Activated CD8-positive, alpha-beta memory T cell treated with anti-CD3 and anti-CD28 coated beads, Interleukin-2, amount 50 U/mL, for 4 hours (primary cell): ENCODE data around the gene ACOT2.
"Not testable (repeated sequence)": the region's sequence is repeated elsewhere in the genome, so short reads cannot be mapped to it uniquely, and the experiment has no call there.

Experiments used
- DNase-seq: peaks from one replicate; pipeline ENCODE4 v3.0.0-alpha.2; 2020

ACOT2 gene, protein sequence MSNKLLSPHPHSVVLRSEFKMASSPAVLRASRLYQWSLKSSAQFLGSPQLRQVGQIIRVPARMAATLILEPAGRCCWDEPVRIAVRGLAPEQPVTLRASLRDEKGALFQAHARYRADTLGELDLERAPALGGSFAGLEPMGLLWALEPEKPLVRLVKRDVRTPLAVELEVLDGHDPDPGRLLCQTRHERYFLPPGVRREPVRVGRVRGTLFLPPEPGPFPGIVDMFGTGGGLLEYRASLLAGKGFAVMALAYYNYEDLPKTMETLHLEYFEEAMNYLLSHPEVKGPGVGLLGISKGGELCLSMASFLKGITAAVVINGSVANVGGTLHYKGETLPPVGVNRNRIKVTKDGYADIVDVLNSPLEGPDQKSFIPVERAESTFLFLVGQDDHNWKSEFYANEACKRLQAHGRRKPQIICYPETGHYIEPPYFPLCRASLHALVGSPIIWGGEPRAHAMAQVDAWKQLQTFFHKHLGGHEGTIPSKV

DNA sequence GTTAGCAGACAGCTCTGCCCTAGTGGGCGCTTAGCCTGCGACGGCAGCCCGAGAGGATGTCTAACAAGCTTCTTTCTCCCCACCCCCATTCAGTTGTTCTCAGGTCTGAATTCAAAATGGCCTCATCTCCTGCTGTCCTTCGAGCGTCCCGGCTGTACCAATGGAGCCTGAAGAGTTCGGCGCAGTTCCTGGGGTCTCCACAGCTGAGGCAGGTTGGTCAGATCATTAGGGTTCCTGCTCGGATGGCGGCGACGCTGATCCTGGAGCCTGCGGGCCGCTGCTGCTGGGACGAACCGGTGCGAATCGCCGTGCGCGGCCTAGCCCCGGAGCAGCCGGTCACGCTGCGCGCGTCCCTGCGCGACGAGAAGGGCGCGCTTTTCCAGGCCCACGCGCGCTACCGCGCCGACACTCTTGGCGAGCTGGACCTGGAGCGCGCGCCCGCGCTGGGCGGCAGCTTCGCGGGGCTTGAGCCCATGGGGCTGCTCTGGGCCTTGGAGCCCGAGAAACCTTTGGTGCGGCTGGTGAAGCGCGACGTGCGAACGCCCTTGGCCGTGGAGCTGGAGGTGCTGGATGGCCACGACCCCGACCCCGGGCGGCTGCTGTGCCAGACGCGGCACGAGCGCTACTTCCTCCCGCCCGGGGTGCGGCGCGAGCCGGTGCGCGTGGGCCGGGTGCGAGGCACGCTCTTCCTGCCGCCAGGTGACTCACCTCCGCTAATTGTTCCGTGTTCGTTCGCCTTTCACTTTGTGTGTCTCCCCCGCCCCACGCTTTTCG, at the start of gene ACOT2:
Gene ACOT2 (plus strand): TSS at position 29 of the 774 bp plus-strand sequence. CDS start 28 bp downstream, at position 57.
- peak; percentile 87 for DNase-seq

DNA sequence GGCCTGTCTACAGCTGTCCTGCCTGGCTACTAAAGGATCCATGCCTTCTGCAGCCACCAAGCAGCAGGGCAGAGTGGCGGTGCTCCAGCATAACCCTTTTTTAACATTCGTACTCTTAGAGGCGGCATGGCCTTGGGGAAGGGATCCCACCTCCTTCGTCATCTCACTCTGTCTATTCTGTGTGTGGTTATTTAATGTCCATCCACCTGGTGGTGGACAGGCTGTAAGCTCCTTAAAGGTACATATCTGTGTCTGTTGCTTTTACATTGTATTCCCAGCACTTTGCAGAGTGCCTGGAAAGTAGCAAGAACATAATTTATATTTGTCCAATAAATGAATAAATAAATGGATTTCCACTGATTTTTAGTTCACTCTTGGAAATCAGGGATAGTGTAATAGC, 47.8 kb upstream of the ACOT2 start:
- DNase-seq, result no peak

DNA sequence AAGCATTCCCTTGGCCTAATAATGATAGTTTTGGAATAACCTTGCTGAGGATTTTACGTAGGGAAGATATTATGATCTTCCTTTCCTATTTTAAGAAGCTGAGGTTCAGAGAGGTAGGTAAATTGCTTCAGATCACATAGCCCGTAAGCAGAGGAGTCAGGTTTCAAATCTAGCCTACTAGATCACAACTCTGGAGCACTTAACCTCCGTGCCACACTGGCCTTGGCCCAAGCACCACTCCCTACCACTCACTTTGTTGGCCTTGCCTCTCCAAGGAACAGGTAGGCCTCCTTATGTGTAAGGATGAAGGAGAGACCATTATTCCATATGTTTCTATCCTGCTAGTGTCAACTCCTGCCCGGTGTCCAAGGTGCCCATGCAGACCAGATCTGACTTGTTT, 44.5 kb upstream of the ACOT2 start:
- DNase-seq, result no peak

DNA sequence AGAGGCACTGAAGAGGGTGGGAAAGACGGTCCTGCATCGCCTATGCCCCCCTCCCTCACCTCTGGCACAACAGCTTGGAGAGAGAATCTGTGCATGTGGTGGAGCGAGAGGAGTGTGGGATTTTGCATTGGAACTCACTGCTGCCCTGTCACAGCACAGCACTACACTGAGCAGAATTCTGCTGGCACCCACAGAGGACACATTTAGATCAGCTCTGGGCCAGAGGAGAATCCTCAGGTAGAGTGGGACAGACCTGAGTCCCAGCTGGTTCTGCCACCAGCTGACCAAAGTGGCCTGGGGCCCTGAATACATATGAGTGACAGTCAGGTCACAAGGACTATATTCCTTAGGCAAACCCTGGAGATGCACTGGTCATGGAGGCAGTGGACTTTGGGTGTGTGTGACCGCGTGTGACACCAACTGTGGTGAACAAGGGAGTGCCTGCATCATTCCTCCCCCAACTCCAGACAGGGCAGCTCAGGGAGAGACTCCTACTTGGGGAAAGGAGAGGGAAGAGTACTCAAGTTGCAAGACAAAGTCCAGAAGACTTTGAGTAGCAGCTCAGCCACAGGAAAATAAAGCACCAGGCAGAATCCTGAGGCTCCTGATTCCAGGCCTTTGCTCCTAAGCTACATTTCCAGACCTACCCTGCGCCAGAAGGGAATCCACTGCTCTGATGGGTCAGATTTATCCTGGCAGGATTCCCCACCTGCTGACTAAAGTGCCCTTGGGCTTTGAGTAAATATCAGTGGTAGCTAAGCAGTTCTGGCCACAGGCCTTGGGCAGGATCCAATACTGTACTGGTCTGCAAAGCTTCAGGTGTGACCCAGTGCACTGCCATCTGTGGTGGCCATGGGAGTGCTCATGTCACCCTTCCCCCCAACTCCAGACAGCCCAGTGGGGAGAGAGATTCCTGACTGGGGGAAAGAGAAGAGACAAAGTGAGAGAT, 42.7 kb upstream of the ACOT2 start:
- DNase-seq, result no peak

DNA sequence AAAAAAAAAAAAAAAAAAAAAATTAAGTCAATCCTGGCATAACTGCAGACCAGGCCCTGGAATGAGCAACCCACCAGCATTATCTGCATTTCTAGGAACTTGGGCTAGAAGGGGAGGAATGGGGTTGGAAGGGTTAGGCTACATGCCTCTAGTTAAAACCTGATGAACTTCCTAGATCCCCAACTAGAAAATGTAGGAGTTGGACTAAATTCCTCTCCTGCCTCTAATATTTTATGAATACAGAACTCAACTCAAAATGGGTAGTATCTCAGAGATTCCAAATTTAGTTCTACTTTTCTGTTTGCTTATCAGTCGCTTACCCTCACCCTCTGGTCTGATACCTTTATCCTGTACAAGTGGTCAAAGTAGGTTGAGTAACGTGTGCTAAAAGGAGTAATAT, 39.7 kb upstream of the ACOT2 start:
- DNase-seq, result not testable (repeated sequence)

DNA sequence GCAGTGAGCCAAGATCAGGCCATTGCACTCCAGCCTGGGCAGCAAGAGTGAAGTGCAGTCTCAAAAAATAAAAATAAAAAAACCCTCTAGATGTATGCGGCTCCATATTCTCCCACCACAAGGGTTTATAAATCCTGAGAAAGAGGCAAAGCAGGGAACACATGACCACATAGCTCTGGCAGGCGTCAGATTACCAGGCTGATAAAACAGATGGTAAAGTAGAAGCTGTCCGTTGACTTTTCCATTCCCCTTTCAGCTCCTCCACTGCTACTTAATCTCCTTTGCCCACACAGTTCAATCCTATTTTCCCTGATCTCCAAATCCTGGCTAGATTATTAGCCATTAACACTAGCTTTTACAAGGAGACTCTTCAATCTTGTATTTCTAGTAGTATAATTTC, 37.0 kb upstream of the ACOT2 start:
- not testable (repeated sequence) for DNase-seq

DNA sequence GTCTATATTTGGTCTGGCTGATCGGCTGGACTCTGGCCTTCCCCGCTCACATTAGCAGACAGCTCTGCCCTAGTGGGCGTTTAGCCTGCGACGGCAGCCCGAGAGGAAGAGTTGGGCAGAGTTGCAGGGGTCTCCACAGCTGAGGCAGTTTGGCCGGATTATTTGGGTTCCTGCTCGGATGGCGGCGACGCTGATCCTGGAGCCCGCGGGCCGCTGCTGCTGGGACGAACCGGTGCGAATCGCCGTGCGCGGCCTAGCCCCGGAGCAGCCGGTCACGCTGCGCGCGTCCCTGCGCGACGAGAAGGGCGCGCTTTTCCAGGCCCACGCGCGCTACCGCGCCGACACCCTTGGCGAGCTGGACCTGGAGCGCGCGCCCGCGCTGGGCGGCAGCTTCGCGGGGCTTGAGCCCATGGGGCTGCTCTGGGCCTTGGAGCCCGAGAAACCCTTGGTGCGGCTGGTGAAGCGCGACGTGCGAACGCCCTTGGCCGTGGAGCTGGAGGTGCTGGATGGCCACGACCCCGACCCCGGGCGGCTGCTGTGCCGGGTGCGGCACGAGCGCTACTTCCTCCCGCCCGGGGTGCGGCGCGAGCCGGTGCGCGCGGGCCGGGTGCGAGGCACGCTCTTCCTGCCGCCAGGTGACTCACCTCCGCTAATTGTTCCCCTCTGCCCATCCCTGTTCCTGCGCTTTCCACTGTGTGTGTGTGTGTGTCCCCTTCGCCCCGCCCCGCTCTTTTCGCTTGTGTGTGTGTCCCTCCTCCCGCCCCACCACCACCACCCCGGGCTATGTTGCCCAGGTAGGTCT, 31.6 kb upstream of the ACOT2 start:
- DNase-seq, result peak; percentile 24

DNA sequence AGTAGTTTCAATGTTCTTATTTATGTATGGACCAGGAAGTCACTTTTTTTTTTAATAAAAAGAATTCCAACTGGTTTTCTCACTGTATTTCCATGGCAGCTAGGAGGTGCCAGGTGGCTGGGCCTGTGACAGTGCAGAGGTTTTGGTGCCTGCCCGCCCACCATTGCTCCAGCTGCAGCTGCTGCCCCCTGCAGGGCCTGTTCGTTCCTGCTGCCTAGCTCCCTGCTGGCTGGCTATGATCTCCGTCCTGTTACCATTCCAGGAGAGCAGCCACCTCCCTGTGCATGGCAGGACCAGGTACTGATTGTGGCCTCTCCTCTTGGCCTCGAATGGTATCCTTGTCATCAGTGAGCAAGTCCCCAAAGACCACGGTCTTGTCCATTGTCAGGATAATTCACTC, 30.0 kb upstream of the ACOT2 start:
- DNase-seq, result peak; percentile 63

DNA sequence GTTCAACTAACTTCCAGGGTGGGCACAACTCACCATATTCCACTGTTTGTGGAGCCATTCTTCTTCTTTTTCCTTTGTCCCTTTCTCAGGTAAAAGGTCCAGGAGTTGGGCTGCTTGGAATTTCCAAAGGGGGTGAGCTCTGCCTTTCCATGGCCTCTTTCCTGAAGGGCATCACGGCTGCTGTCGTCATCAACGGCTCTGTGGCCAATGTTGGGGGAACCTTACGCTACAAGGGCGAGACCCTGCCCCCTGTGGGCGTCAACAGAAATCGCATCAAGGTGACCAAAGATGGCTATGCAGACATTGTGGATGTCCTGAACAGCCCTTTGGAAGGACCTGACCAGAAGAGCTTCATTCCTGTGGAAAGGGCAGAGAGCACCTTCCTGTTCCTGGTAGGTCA, 26.1 kb upstream of the ACOT2 start:
- not testable (repeated sequence) for DNase-seq

DNA sequence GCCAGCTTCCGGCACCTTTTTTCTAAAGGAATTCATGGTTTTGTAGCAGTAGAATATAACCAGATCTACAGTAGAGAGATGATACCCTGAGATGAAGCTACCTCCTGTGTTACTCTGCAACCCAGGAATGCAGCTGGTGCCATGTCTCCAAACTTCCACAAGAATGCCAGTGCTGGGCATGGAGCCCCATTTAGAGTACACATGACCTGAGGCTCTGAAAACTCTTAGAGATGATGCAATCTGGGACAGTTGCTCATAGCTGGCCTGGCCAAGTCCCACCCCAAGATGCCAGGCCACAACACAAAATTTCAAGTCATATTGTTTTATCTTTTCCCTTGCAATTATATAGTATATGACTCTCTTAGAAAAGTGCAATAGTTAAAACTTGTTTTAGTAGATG, 23.7 kb upstream of the ACOT2 start:
- DNase-seq, result not testable (repeated sequence)

DNA sequence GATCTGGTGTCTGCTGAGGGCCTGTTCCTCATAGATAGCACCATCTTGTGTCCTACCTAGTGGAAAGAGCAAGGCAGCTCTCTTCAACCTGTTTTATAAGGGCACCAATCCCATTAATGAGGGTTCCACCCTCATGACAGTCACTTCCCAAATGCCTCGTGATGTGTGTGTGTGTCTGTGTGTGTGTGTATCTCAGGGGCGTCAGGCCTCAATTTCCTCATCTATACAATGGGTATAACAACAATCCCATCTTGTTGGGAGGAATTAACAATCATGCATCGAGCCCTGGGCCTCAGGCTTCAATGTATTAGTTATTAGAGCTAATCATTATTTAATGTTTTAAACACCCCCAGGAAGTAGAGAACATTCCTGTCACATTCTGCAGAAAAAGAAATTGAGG, 19.9 kb upstream of the ACOT2 start:
- DNase-seq, result not testable (repeated sequence)

DNA sequence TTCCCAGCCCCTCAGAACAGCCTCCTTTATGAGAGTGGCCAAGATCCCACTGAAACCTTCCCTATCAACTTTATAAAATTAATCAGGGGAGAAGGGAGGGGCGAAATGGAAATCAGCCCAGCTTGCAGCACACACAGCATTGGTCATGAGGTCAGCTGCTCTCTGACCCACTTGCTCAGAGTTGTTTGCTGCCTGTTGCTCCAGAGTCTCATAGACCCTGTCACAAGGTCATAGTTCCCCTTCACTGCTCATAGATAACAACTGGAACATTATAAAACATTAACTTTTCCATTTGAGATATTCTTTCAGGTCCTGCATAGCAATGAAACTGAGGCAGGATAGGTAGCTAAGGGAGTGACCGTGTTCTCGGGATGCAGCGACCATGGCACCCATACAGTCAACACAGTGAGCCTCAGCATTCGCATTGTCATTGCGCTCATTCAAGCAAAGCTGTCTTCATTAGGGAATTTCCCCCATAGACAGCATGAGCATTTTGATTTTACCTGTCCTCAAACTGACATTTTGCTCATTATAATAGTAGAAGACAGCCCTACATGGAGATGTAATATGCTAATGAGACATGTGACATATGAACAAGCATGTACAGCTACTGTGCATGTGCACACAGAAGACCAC, 19.0 kb upstream of the ACOT2 start:
- DNase-seq, result not testable (repeated sequence)

DNA sequence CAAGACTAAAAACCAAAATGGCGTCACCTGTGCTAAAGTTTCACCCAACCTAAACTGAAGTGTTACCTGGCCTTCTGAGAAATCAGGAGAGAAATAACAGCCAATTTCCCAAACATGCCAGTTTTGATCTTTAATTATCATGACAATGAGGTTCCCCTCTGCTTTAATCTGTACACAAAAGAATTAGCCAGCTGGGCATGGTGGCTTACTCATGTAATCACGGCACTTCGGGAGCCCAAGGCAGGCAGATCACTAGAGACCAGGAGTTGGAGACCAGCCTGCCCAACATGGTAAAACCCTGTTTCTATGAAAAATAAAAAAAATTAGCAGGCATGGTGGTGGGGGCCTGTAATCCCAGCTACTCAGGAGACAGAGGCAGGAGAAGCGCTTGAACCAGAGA, 15.2 kb upstream of the ACOT2 start:
- no peak for DNase-seq

DNA sequence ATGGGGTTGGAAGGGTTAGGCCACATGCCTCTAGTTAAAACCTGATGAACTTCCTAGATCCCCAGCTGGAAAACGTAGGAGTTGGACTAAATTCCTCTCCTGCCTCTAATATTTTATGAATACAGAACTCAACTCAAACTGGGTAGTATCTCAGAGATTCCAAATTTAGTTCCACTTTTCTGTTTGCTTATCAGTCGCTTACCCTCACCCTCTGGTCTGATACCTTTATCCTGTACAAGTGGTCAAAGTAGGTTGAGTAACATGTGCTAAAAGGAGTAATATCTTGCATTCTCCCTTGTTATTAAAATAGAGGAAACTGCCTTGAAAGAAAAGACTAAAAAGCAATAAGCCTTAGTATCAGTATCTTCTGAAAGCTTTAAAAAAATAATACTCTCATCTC, 11.8 kb upstream of the ACOT2 start:
- DNase-seq, result not testable (repeated sequence)

DNA sequence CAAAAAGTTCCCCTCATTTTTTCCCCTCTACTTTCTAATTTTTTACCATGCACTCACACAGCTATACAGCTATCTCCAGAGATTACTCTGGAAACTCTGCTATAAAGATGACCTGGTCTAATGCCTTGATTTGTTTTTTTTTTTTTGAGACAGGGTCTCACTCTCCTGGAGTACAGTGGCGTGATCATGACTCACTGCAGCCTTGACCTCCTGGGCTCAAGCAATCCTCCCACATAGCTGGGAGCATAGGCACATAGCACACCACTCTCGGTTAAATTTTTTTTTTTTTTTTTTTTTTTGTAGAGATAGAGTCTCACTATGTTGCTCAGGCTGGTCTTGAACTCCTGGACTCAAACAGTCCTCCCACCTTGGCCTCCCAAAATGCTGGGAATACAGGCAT, 10.8 kb upstream of the ACOT2 start:
- not testable (repeated sequence) for DNase-seq

DNA sequence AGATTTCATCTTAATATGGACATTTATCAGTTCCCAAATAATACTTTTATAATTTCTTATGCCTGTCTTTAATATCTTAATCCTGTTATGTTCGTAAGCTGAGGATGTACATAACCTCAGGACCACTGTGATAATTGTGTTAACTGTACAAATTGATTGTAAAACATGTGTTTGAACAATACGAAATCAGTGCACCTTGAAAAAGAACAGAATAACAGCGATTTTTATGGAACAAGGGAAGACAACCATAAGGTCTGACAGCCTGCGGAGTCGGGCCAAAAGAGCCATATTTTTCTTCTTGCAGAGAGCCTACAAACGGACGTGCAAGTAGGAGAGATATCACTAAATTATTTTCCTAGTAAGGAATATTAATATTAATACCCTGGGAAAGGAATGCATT, 6.8 kb upstream of the ACOT2 start:
- not testable (repeated sequence) for DNase-seq

DNA sequence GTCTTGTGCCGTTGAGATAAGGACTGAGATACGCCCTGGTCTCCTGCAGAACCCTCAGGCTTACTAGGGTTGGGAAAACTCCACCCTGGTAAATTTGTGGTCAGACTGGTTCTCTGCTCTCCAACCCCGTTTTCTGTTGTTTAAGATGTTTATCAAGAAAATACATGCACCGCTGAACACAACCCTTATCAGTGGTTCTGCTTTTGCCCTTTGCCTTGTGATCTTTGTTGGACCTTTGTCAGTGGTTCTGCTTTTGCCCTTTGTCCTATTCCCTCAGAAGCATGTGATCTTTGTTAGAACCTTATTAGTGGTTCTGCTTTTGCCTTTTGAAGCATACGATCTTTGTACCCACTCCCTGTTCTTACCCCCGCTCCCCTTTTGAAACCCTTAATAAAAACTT, 6.3 kb upstream of the ACOT2 start:
- DNase-seq, result not testable (repeated sequence)

DNA sequence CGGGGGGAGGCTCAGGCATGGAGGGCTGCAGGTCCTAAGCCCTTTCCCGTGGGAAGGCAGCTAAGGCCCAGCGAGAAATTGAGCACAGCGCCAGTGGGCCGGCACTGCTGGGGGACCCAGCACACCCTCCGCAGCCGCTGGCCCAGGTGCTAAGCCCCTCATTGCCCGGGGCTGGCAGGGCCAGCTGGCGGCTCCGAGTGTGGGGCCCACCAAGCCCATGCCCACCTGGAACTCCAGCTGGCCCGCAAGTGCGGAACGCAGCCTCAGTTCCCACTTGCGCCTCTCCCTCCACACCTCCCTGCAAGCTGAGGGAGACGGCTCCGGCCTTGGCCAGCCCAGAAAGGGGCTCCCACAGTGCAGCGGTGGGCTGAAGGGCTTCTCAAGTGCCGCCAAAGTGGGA, 2.6 kb upstream of the ACOT2 start:
- DNase-seq, result not testable (repeated sequence)

DNA sequence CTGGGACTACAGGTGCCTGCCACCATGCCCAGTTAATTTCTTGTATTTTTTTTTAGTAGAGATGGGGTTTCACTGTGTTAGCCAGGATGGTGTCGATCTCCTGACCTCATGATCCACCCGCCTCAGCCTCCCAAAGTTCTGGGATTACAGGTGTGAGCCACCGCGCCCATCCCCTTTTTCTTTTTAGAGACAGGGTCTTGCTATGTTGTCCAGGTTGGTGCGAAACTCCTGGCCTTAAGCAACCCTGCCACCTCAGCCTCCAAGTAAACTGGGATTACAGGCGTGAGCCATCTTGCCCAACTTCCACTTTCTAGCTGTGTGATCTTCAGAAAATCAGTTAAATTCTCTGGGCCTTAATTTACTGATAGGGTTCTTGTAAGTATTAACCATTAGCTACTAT, 2.1 kb upstream of the ACOT2 start:
- DNase-seq, result not testable (repeated sequence)

DNA sequence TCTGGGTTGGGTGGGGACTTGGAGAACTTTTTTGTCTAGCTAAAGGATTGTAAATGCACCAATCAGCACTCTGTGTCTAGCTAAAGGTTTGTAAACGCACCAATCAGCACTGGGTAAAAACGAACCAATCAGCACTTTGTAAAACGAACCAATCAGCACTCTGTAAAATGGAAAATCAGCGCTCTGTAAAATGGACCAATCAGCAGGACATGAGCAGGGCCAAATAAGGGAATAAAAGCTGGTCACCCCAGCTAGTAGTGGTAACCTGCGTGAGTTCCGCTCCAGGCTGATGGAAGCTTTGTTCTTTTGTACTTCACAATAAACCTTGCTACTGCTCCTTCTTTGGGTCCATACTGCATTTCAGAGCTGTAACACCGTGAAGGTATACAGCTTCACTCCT, 1.7 kb upstream of the ACOT2 start:
- DNase-seq, result no peak
